Mucosa of rectum (tissue), 2 donors: Measurements from ENCODE around the gene AGAP9.
A peak's percentile ranks its signal among the peaks of the same experiment; 100 is the strongest.
"Not testable (repeated sequence)": the region's sequence is repeated elsewhere in the genome, so short reads cannot be mapped to it uniquely, and the experiment has no call there.

Experiments used
- H3K27ac ChIP-seq, 2 donors: one replicate each; pipeline ENCODE4 v1.7.0; 2013; ENCODE audit warnings: inconsistent platforms in 2 of 2, low read depth in 2 of 2, low read length in 2 of 2
- H3K27me3 ChIP-seq, 2 donors: one replicate each; pipeline ENCODE4 v1.7.0; 2013; ENCODE audit warnings: low read length in 2 of 2; ENCODE audit not compliant: control insufficient read depth in 2 of 2, insufficient read depth in 2 of 2
- H3K36me3 ChIP-seq, 2 donors: one replicate each; pipeline ENCODE4 v1.7.0; 2013; ENCODE audit warnings: low read length in 2 of 2; ENCODE audit not compliant: control insufficient read depth in 2 of 2, insufficient read depth in 2 of 2
- H3K4me1 ChIP-seq, 2 donors: one replicate each; pipeline ENCODE4 v1.7.0; 2013; ENCODE audit warnings: low read length in 2 of 2, mild to moderate bottlenecking in 1 of 2; ENCODE audit not compliant: control insufficient read depth in 2 of 2, insufficient read depth in 2 of 2
- H3K4me3 ChIP-seq, 2 donors: one replicate each; pipeline ENCODE4 v1.7.0; 2013; ENCODE audit warnings: low read length in 2 of 2
- H3K9ac ChIP-seq, 2 donors: one replicate each; pipeline ENCODE4 v1.7.0; 2013; ENCODE audit warnings: low read length in 2 of 2, low read depth in 1 of 2, mild to moderate bottlenecking in 1 of 2
- H3K9me3 ChIP-seq, 2 donors: one replicate each; pipeline ENCODE4 v1.7.0; 2013; ENCODE audit warnings: low read length in 2 of 2; ENCODE audit not compliant: control insufficient read depth in 2 of 2
- donor health status: healthy.
- donor health status: Normal muscosa, but diverticular disease.

The AGAP9 gene

GRCh38 chr10:47557616-47558015 is 34.2 kb upstream of the AGAP9 start:
- H3K27ac ChIP-seq, H3K4me1 ChIP-seq: not testable (repeated sequence)

GRCh38 chr10:47555334-47555733 is 31.9 kb upstream of the AGAP9 start:
- H3K9me3 ChIP-seq, H3K4me1 ChIP-seq, H3K27ac ChIP-seq, H3K9ac ChIP-seq, H3K27me3 ChIP-seq, H3K36me3 ChIP-seq, H3K4me3 ChIP-seq: not testable (repeated sequence)

More at GRCh38 chr10:47557616-47558015, 34.2 kb upstream of the AGAP9 start:
- not testable (repeated sequence) for H3K27me3 ChIP-seq, H3K9ac ChIP-seq, H3K36me3 ChIP-seq, H3K9me3 ChIP-seq, H3K4me3 ChIP-seq

- H3K4me1 ChIP-seq, H3K4me3 ChIP-seq, H3K27me3 ChIP-seq, H3K9me3 ChIP-seq, H3K9ac ChIP-seq, H3K36me3 ChIP-seq, H3K27ac ChIP-seq: not testable (repeated sequence)
Measured at GRCh38 chr10:47554552-47554951, 31.1 kb upstream of the AGAP9 start.

DNA sequence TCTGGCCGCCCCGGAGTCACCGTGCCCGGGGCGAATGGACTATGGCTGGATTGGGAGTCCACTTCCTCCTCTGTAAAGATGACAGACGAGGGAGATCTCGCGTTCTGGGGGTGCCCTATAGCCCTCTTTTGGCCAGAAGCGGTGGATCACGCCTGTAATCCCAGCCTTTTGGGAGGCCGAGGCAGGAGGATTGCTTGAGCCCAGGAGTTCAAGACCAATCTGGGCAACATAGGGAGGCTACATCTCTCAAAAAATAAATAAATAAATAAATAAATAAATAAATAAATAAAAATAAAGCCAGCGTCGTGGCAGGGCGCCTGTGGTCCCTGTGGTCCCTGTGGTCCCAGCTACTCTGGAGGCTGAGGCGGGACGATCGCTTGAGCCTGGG is 30.4 kb upstream of the AGAP9 start:
- H3K27ac ChIP-seq = peak overlapping the region; percentile 52 to 58
- H3K9me3 ChIP-seq, H3K4me1 ChIP-seq, H3K36me3 ChIP-seq, H3K27me3 ChIP-seq: not testable (repeated sequence)
- peak overlapping the region; percentile 55 to 62 for H3K4me3 ChIP-seq
- peak overlapping the region in 1 of 2 donors; percentile 57 for H3K9ac ChIP-seq

- H3K4me3 ChIP-seq = peak overlapping the region; percentile 80 to 86
- H3K27ac ChIP-seq = peak overlapping the region; percentile 70 to 82
- H3K9me3 ChIP-seq, H3K36me3 ChIP-seq, H3K4me1 ChIP-seq, H3K27me3 ChIP-seq: not testable (repeated sequence)
- H3K9ac ChIP-seq = peak overlapping the region; percentile 65 to 84
Measured at GRCh38 chr10:47553214-47553859, 29.9 kb upstream of the AGAP9 start.

- peak overlapping the region; percentile 49 to 84 for H3K9ac ChIP-seq
- H3K4me1 ChIP-seq, H3K27me3 ChIP-seq, H3K9me3 ChIP-seq, H3K36me3 ChIP-seq: not testable (repeated sequence)
- peak overlapping the region; percentile 70 to 82 for H3K27ac ChIP-seq
- H3K4me3 ChIP-seq = peak overlapping the region; percentile 80 to 86
Measured at GRCh38 chr10:47552719-47553118, 29.3 kb upstream of the AGAP9 start.

GRCh38 chr10:47547286-47547685 is 23.8 kb upstream of the AGAP9 start:
- not testable (repeated sequence) for H3K27me3 ChIP-seq, H3K9me3 ChIP-seq, H3K9ac ChIP-seq, H3K4me3 ChIP-seq, H3K4me1 ChIP-seq, H3K27ac ChIP-seq, H3K36me3 ChIP-seq

- H3K36me3 ChIP-seq, H3K4me3 ChIP-seq, H3K9me3 ChIP-seq, H3K27me3 ChIP-seq, H3K9ac ChIP-seq, H3K4me1 ChIP-seq, H3K27ac ChIP-seq: not testable (repeated sequence)
Measured at GRCh38 chr10:47536430-47536829, 13.0 kb upstream of the AGAP9 start.

GRCh38 chr10:47502313-47502712 is 21.1 kb downstream of the AGAP9 start:
- H3K4me3 ChIP-seq = not testable (repeated sequence)

GRCh38 chr10:47494226-47494625 is 29.2 kb downstream of the AGAP9 start:
- not testable (repeated sequence) for H3K9me3 ChIP-seq, H3K27ac ChIP-seq, H3K36me3 ChIP-seq, H3K4me3 ChIP-seq, H3K27me3 ChIP-seq, H3K4me1 ChIP-seq, H3K9ac ChIP-seq

More at GRCh38 chr10:47502313-47502712, 21.1 kb downstream of the AGAP9 start:
- not testable (repeated sequence) for H3K36me3 ChIP-seq, H3K9ac ChIP-seq, H3K27ac ChIP-seq, H3K27me3 ChIP-seq, H3K4me1 ChIP-seq, H3K9me3 ChIP-seq

DNA sequence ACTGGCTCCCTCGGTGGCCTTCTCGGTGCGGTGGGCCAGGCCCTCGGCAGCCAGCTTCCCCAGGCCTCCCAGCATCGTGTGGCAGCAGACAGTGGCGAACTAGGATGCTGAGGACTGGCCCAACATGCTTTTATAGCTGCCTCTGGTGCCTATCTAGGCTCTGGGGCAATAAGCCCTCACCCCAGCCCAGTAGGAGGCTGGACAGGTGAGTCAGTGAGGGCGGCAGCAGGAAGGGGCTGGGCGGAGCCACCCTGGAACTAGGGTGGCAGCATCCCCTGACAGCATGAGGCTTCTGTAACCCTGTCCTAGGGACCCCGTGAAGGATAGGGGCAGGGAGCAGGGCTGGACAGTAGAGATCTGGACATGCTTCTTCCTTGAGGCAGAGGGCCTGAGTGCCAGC is 31.8 kb downstream of the AGAP9 start, which contains the start of gene FAM25G:
TSS of gene FAM25G (minus strand) at position 101 of the 400 bp plus-strand sequence. CDS start at position 75, 26 bp downstream.
- not testable (repeated sequence) for H3K4me1 ChIP-seq, H3K9ac ChIP-seq, H3K27ac ChIP-seq, H3K4me3 ChIP-seq, H3K27me3 ChIP-seq, H3K36me3 ChIP-seq, H3K9me3 ChIP-seq
